K562 (cell line): Measurements from ENCODE around the gene KIAA0930. TPM values are rescaled to one million over a fixed set of nuclear protein-coding genes. Genes with fewer than 3 reads are reported as not detected.

ENCODE experiments used
- KDM5B ChIP-seq: fragments of 200-600 bp; sonication (generic); IDR thresholded peaks from 2 replicates; pipeline ENCODE4 v1.6.1; 2012; ENCODE audit warnings: low read depth, mild to moderate bottlenecking, moderate library complexity, low read length, control low read depth, inconsistent platforms; ENCODE audit not compliant: insufficient replicate concordance
- KLF13 ChIP-seq: fragments of 450-650 bp; IDR thresholded peaks from 2 replicates; pipeline ENCODE4 v1.6.1; 2016; ENCODE audit warnings: missing genetic modification characterization, low read depth, mild to moderate bottlenecking, missing compliant biosample characterization, moderate library complexity, borderline replicate concordance
- NRF1 ChIP-seq, 2 experiments: fragments of 450-650 bp; IDR thresholded peaks in 1 of 2; conservative IDR thresholded peaks in 1 of 2; 2 replicates each; pipeline ENCODE4 v1.6.1; 2014; ENCODE audit warnings: mild to moderate bottlenecking in 2 of 2
- ZNF282 ChIP-seq: sonication (generic); formaldehyde crosslinking; IDR thresholded peaks from 2 replicates; pipeline ENCODE4 v1.8.1; 2023; ENCODE audit warnings: missing genetic modification reagents
- ZNF778 ChIP-seq: fragments of 450-650 bp; formaldehyde crosslinking; IDR thresholded peaks from 2 replicates; pipeline ENCODE4 v1.4.0; 2020; ENCODE audit warnings: mild to moderate bottlenecking, moderate library complexity
- polyA plus RNA-seq, 8 experiments: library from polyadenylated mRNA; depleted of rRNA in 4 of 8; stranded (reverse) in 5 of 8; unstranded in 3 of 8; fragments of >200 nt; fragmentation: Nextera tagmentation in 2 of 8; fragmentation: Illumina TruSeq in 1 of 8; extraction: Ambion mirVana in 2 of 8; extraction: Trizol in 1 of 8; gene quantifications; 2 replicates each; pipeline versions ENCODE4 v1.2.1 to v1.2.3, GENCODE V29; 2011 to 2014; ENCODE audit warnings: inconsistent platforms in 1 of 8, missing spikeins in 1 of 8
- total RNA-seq, 7 experiments: library from RNA; depleted of rRNA in 6 of 7; stranded (reverse); fragments of >200 nt in 6 of 7; fragmentation: Illumina TruSeq in 2 of 7; extraction: Trizol in 2 of 7; gene quantifications; 2 replicates each; pipeline versions ENCODE4 v1.2.1 to v1.2.3, GENCODE V29; 2011 to 2021; ENCODE audit warnings: low replicate concordance in 1 of 7
- TF ChIP-seq, protein P1 (sequence below), 3 experiments: fragments of 200-800 bp in 1 of 3; sonication (Bioruptor generic) in 1 of 3; sonication (generic) in 1 of 3; formaldehyde crosslinking in 1 of 3; IDR thresholded peaks; 2 replicates each; pipeline versions ENCODE4 v1.6.1 to v1.8.0; 2016 to 2022; ENCODE audit warnings: mild to moderate bottlenecking in 2 of 3, missing compliant biosample characterization in 2 of 3, missing genetic modification characterization in 2 of 3, missing genetic modification reagents in 1 of 3
- TF ChIP-seq, protein P2 (sequence below): sonication (generic); formaldehyde crosslinking; IDR thresholded peaks from 2 replicates; pipeline ENCODE4 v1.5.0; 2020; ENCODE audit warnings: missing genetic modification reagents
- TF ChIP-seq, protein P3 (sequence below): fragments of 250-450 bp; sonication (Bioruptor Pico); IDR thresholded peaks from 2 replicates; pipeline ENCODE4 v1.8.0; 2022; ENCODE audit warnings: inconsistent platforms
- TF ChIP-seq, protein P4 (sequence below), 2 experiments: IDR thresholded peaks; 2 replicates each; pipeline ENCODE4 v1.6.1; 2011; ENCODE audit warnings: borderline replicate concordance in 1 of 2, control low read depth in 1 of 2, low read depth in 1 of 2, low read length in 1 of 2, mild to moderate bottlenecking in 1 of 2, mixed read lengths in 1 of 2, moderate library complexity in 1 of 2; ENCODE audit not compliant: insufficient read depth in 1 of 2, insufficient read length in 1 of 2, poor library complexity in 1 of 2, severe bottlenecking in 1 of 2; ENCODE audit errors: extremely low read depth in 1 of 2

The KIAA0930 gene
- total and polyA plus RNA-seq, 9 of the 15 experiments (the other 6 are each of a cell fraction or from before 2014, with no cell fraction given) = 0.24 to 12.1 (median 6.4) TPM

DNA sequence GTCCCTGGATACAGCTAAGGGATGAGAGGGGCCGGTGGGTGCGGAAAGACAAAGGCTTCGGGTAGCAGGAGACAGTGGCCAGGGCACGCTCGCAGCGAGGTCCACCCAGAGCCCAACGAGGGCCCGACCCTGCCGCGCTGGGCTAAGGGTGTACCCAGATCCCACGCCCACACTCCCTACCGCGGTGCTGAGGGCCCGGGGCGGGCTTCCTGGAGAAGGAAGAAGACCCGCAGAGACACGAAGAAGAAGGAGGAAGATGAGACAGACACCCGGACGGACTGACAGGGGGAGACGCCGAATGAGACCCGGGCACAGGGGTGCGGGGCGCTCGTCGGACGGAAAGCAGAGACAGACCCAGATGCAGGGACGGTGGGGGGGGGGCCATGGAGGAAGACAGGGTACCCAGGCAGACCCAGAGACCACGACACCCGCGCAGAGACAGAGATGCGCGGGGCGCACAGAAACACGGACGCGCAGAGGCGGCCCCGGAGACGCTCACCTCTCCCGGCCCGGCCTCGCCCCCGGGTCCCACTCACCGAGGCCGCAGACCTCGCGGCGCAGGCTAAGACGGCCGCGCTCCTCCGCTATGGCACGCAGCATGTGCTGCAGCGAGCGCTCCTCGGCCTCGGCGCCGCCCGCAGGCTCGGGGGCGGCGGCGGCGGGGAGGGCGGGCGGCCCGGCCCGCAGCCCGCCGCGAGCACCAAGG, 437 bp downstream of the KIAA0930 start (continued):
- TF ChIP-seq, protein P1, sequence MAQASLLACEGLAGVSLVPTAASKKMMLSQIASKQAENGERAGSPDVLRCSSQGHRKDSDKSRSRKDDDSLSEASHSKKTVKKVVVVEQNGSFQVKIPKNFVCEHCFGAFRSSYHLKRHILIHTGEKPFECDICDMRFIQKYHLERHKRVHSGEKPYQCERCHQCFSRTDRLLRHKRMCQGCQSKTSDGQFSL (CRISPR knock-in tag; IDR thresholded peaks at IDR 0.05) = 0 out of 2 replicates have a peak, but pooled peaks have one; percentile 45
- TF ChIP-seq, protein P1 (tag; IDR thresholded peaks at IDR 0.05) = no peak
- TF ChIP-seq KDM5B = no peak
- TF ChIP-seq, protein P2, sequence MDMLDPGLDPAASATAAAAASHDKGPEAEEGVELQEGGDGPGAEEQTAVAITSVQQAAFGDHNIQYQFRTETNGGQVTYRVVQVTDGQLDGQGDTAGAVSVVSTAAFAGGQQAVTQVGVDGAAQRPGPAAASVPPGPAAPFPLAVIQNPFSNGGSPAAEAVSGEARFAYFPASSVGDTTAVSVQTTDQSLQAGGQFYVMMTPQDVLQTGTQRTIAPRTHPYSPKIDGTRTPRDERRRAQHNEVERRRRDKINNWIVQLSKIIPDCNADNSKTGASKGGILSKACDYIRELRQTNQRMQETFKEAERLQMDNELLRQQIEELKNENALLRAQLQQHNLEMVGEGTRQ = no peak
- peak; percentile 62 to 65 for TF ChIP-seq NRF1 (conservative IDR thresholded peaks at IDR 0.05 in 1 of 2, IDR thresholded peaks at IDR 0.05 in 1 of 2)
- no peak for TF ChIP-seq KLF13 (tag)
- TF ChIP-seq, protein P3, sequence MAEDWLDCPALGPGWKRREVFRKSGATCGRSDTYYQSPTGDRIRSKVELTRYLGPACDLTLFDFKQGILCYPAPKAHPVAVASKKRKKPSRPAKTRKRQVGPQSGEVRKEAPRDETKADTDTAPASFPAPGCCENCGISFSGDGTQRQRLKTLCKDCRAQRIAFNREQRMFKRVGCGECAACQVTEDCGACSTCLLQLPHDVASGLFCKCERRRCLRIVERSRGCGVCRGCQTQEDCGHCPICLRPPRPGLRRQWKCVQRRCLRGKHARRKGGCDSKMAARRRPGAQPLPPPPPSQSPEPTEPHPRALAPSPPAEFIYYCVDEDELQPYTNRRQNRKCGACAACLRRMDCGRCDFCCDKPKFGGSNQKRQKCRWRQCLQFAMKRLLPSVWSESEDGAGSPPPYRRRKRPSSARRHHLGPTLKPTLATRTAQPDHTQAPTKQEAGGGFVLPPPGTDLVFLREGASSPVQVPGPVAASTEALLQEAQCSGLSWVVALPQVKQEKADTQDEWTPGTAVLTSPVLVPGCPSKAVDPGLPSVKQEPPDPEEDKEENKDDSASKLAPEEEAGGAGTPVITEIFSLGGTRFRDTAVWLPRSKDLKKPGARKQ (CRISPR knock-in tag) = no peak
- TF ChIP-seq, protein P4, sequence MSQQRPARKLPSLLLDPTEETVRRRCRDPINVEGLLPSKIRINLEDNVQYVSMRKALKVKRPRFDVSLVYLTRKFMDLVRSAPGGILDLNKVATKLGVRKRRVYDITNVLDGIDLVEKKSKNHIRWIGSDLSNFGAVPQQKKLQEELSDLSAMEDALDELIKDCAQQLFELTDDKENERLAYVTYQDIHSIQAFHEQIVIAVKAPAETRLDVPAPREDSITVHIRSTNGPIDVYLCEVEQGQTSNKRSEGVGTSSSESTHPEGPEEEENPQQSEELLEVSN (IDR thresholded peaks at IDR 0.05; ENCODE audit: borderline replicate concordance in 1 of 2, extremely low read depth in 1 of 2, insufficient read depth in 1 of 2, insufficient read length in 1 of 2, low read depth in 1 of 2, low read length in 1 of 2, poor library complexity in 1 of 2, severe bottlenecking in 1 of 2) = peak; percentile 14 to 79
- TF ChIP-seq ZNF282 (CRISPR knock-in tag) = no peak
- TF ChIP-seq ZNF778 (CRISPR knock-in tag) = no peak
